IMR-90 (cell line): Measurements from ENCODE around the gene ECM2. TPM values are rescaled to one million over a fixed set of nuclear protein-coding genes. Genes with fewer than 3 reads are reported as not detected.
A peak's percentile ranks its signal among the peaks of the same experiment; 100 is the strongest.

Experiments used
- ATAC-seq: fragments of 200-7000 bp; cut with Tn5 transposase; 2 replicates; pipeline ENCODE4 v1.9.1; 2020; ENCODE audit warnings: low read depth, mild to moderate bottlenecking, moderate library complexity
- BruUV-seq: library from RNA; stranded (reverse); fragments of 400-500 nt; replicated peaks from 2 replicates; lab custom pipeline; 2021; lab: Mats Ljungman, UMichigan
- CTCF ChIA-PET: fragments of 300-600 bp; formaldehyde crosslinking; extraction: SDS; loops from one replicate; lab custom pipeline; 2021; ENCODE audit warnings: antibody characterized with exemption; lab: Yijun Ruan, JAX
- POLR2A ChIA-PET: fragments of 300-600 bp; sonication (Branson Sonifier 250); formaldehyde crosslinking; loops from one replicate; lab custom pipeline; 2022; ENCODE audit warnings: antibody characterized with exemption; ENCODE audit not compliant: unreplicated experiment; lab: Charles Lee
- DNase-seq: peaks from one replicate; pipeline ENCODE4 v3.0.0; 2013
- H2AFZ ChIP-seq: replicated peaks from 2 replicates; pipeline ENCODE3; 2013; ENCODE audit warnings: low read length, mild to moderate bottlenecking; ENCODE audit not compliant: poor library complexity
- H2AK5ac ChIP-seq: 2 replicates; pipeline ENCODE4 v1.6.1; 2013; ENCODE audit warnings: low read depth, low read length, inconsistent platforms
- H2AK9ac ChIP-seq: replicated peaks from 2 replicates; pipeline ENCODE3; 2013; ENCODE audit warnings: mild to moderate bottlenecking, low read depth, low read length, moderate library complexity; ENCODE audit not compliant: poor library complexity
- H2BK120ac ChIP-seq: 2 replicates; pipeline ENCODE4 v1.6.1; 2013; ENCODE audit warnings: low read depth, low read length, inconsistent platforms
- H2BK15ac ChIP-seq: 3 replicates; pipeline ENCODE4 v1.6.1; 2013; ENCODE audit warnings: low read depth, low read length, inconsistent platforms
- H2BK20ac ChIP-seq: 2 replicates; pipeline ENCODE4 v1.6.1; 2013; ENCODE audit warnings: low read depth, mild to moderate bottlenecking, inconsistent platforms, low read length, moderate library complexity
- H2BK5ac ChIP-seq: 2 replicates; pipeline ENCODE4 v1.6.1; 2013; ENCODE audit warnings: mild to moderate bottlenecking, low read depth, low read length, inconsistent platforms; ENCODE audit not compliant: poor library complexity, severe bottlenecking
- H3K14ac ChIP-seq: replicated peaks from 2 replicates; pipeline ENCODE4 v1.6.1; 2013; ENCODE audit warnings: low read depth, low read length, inconsistent platforms
- H3K18ac ChIP-seq: 2 replicates; pipeline ENCODE4 v1.6.1; 2013; ENCODE audit warnings: low read depth, low read length, control low read depth
- H3K23ac ChIP-seq: 2 replicates; pipeline ENCODE4 v1.6.1; 2013; ENCODE audit warnings: low read depth, low read length, inconsistent platforms
- H3K27ac ChIP-seq: 2 replicates; pipeline ENCODE4 v1.5.1; 2013; ENCODE audit warnings: mild to moderate bottlenecking, control low read depth, low read length; ENCODE audit not compliant: insufficient read depth
- H3K27me3 ChIP-seq: 2 replicates; pipeline ENCODE4 v1.6.1; 2013; ENCODE audit warnings: low read length; ENCODE audit not compliant: control insufficient read depth, insufficient read depth
- H3K36me3 ChIP-seq: 2 replicates; pipeline ENCODE4 v1.6.1; 2013; ENCODE audit warnings: low read length, mixed read lengths; ENCODE audit not compliant: control insufficient read depth, insufficient read depth
- H3K4ac ChIP-seq: 2 replicates; pipeline ENCODE4 v1.6.1; 2013; ENCODE audit warnings: low read depth, low read length, inconsistent platforms
- H3K4me1 ChIP-seq: 2 replicates; pipeline ENCODE4 v1.6.1; 2013; ENCODE audit warnings: low read length, mixed read lengths; ENCODE audit not compliant: control insufficient read depth, insufficient read depth
- H3K4me2 ChIP-seq: 2 replicates; pipeline ENCODE4 v1.6.1; 2013; ENCODE audit warnings: low read depth, mild to moderate bottlenecking, control low read depth, low read length, moderate library complexity
- H3K4me3 ChIP-seq: 2 replicates; pipeline ENCODE4 v1.5.1; 2013; ENCODE audit warnings: low read depth, mild to moderate bottlenecking, control low read depth, low read length, moderate library complexity; ENCODE audit not compliant: insufficient read depth
- H3K56ac ChIP-seq: 2 replicates; pipeline ENCODE4 v1.6.1; 2013; ENCODE audit warnings: low read length, inconsistent platforms; ENCODE audit not compliant: insufficient read depth; ENCODE audit errors: extremely low read depth
- H3K79me1 ChIP-seq, 2 experiments: 2 replicates each; pipeline ENCODE4 v1.6.1; 2013; ENCODE audit warnings: low read length in 2 of 2, inconsistent platforms in 1 of 2, low read depth in 1 of 2
- H3K9ac ChIP-seq: 2 replicates; pipeline ENCODE4 v1.6.1; 2013; ENCODE audit warnings: low read depth, low read length, control low read depth
- H3K9me1 ChIP-seq: 2 replicates; pipeline ENCODE4 v1.6.1; 2013; ENCODE audit warnings: low read length, inconsistent platforms; ENCODE audit not compliant: insufficient read depth
- H3K9me3 ChIP-seq: 2 replicates; pipeline ENCODE4 v1.6.1; 2013; ENCODE audit warnings: low read length; ENCODE audit not compliant: control insufficient read depth, insufficient read depth
- H4K20me1 ChIP-seq: 2 replicates; pipeline ENCODE4 v1.6.1; 2013; ENCODE audit warnings: low read length, inconsistent platforms; ENCODE audit not compliant: insufficient read depth
- H4K5ac ChIP-seq: 2 replicates; pipeline ENCODE4 v1.6.1; 2013; ENCODE audit warnings: mild to moderate bottlenecking, low read depth, low read length, control low read depth
- H4K8ac ChIP-seq, 2 experiments: 2 replicates each; pipeline ENCODE4 v1.6.1; 2013; ENCODE audit warnings: low read depth in 2 of 2, low read length in 2 of 2, control low read depth in 1 of 2, inconsistent platforms in 1 of 2
- H4K91ac ChIP-seq: 2 replicates; pipeline ENCODE4 v1.6.1; 2013; ENCODE audit warnings: low read depth, low read length, inconsistent platforms; ENCODE audit not compliant: insufficient read depth
- BHLHE40 ChIP-seq: fragments of 150-350 bp; IDR thresholded peaks from 2 replicates; pipeline ENCODE4 v1.6.1; 2016; ENCODE audit warnings: mild to moderate bottlenecking, low read depth, low read length
- CEBPB ChIP-seq: IDR thresholded peaks from 2 replicates; pipeline ENCODE4 v1.6.1; 2012; ENCODE audit warnings: low read depth, low read length, improper control_type of control experiment
- CHD1 ChIP-seq: IDR thresholded peaks from 2 replicates; pipeline ENCODE4 v1.6.1; 2012; ENCODE audit warnings: low read depth, low read length, improper control_type of control experiment
- FOS ChIP-seq: fragments of 150-350 bp; IDR thresholded peaks from 2 replicates; pipeline ENCODE4 v1.6.1; 2016; ENCODE audit warnings: low read depth, low read length
- MAFK ChIP-seq: IDR thresholded peaks from 2 replicates; pipeline ENCODE4 v1.6.1; 2012; ENCODE audit warnings: low read depth, low read length, improper control_type of control experiment
- MAZ ChIP-seq: IDR thresholded peaks from 2 replicates; pipeline ENCODE4 v1.6.1; 2012; ENCODE audit warnings: low read depth, mild to moderate bottlenecking, low read length, improper control_type of control experiment, moderate library complexity, borderline replicate concordance
- MXI1 ChIP-seq: IDR thresholded peaks from 2 replicates; pipeline ENCODE4 v1.6.1; 2012; ENCODE audit warnings: low read depth, mild to moderate bottlenecking, low read length, moderate library complexity, borderline replicate concordance
- NFE2L2 ChIP-seq: fragments of 150-350 bp; IDR thresholded peaks from 2 replicates; pipeline ENCODE4 v1.6.1; 2016; ENCODE audit warnings: low read depth, mild to moderate bottlenecking, low read length
- POLR2A ChIP-seq: IDR thresholded peaks from 2 replicates; pipeline ENCODE4 v1.6.1; 2012; ENCODE audit warnings: mild to moderate bottlenecking, low read depth, low read length
- RAD21 ChIP-seq: IDR thresholded peaks from 2 replicates; pipeline ENCODE4 v1.6.1; 2012; ENCODE audit warnings: low read length, improper control_type of control experiment
- RCOR1 ChIP-seq: IDR thresholded peaks from 2 replicates; pipeline ENCODE4 v1.6.1; 2012; ENCODE audit warnings: mild to moderate bottlenecking, low read length, improper control_type of control experiment; ENCODE audit not compliant: insufficient replicate concordance
- RFX5 ChIP-seq: IDR thresholded peaks from 2 replicates; pipeline ENCODE4 v1.8.0; 2012; ENCODE audit warnings: low read depth, mild to moderate bottlenecking, low read length, moderate library complexity
- SMC3 ChIP-seq: fragments of 150-350 bp; IDR thresholded peaks from 2 replicates; pipeline ENCODE4 v1.6.1; 2016; ENCODE audit warnings: low read depth, mild to moderate bottlenecking, antibody characterized with exemption, low read length, moderate library complexity
- WGBS, 2 experiments: methylation state at CpG; one replicate each; pipeline versions ENCODE4 v1.1.5 to v1.1.7; 2013; ENCODE audit warnings: missing lambda C conversion rate in 2 of 2; ENCODE audit not compliant: insufficient read length in 1 of 2; ENCODE audit errors: extremely low coverage in 2 of 2; 5-methylcytosine and 5-hydroxymethylcytosine counted together
- dilution Hi-C: fragments of 300-500 bp; cut with HindIII; formaldehyde crosslinking; loops from one replicate; pipeline ENCODE4 v1.14.3; 2018; ENCODE audit warnings: low sequenced_read_pairs; ENCODE audit not compliant: unreplicated experiment
- in situ Hi-C: fragments of 300-500 bp; cut with MboI; formaldehyde crosslinking; loops from 3 replicates; pipeline ENCODE4 v1.14.3; 2019; ENCODE audit warnings: low sequenced_read_pairs, inconsistent platforms, mixed read lengths
- intact Hi-C: fragments of 100-400 bp; cut with micrococcal nuclease; formaldehyde crosslinking; loops from 2 replicates; pipeline ENCODE4 v1.10.0; 2022
- polyA plus RNA-seq, 3 experiments: library from polyadenylated mRNA; depleted of rRNA; stranded (reverse); fragments of >200 nt; gene quantifications; 2 replicates each; pipeline ENCODE4 v1.2.3, GENCODE V29; 2012; ENCODE audit warnings: low replicate concordance in 1 of 3
- total RNA-seq: library from RNA; depleted of rRNA; stranded (reverse); fragments of >200 nt; gene quantifications from 2 replicates; pipeline ENCODE4 v1.2.3, GENCODE V29; 2012
- TF ChIP-seq, protein P1 (sequence below): fragments of 150-350 bp; IDR thresholded peaks from 2 replicates; pipeline ENCODE4 v1.6.1; 2017; ENCODE audit warnings: mild to moderate bottlenecking, antibody characterized with exemption, low read length, low read depth
- TF ChIP-seq, protein P2 (sequence below): conservative IDR thresholded peaks from 2 replicates; pipeline ENCODE4 v1.5.1; 2012; ENCODE audit warnings: mild to moderate bottlenecking, low read depth, low read length, improper control_type of control experiment
- TF ChIP-seq, protein P3 (sequence below): fragments of 150-350 bp; IDR thresholded peaks from 2 replicates; pipeline ENCODE4 v1.6.1; 2016; ENCODE audit warnings: low read depth, mild to moderate bottlenecking, low read length, moderate library complexity, borderline replicate concordance

ECM2 gene
- total and polyA plus RNA-seq, 2 of the 4 experiments (the other 2 are of a cell fraction): 0.26 to 0.36 TPM

DNA sequence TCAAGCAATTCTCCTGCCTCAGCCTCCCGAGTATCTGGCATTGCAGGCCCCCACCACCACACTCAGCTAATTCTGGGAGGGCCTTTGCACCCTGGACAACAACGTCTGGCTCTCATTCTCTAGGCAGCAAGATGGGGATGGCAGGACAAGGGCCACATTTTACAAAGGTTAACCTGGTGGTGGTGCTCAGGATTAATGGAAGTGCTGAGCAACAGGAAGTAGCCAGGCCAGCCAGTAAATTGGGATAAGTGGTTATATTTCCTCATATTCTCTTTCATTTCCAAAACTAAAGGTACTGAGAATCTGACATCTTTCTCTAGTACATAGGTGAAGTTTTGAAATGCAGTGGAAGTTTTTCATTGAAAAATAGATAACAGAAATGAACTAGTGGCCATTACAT lies 28.8 kb downstream of the ECM2 start:
- peak overlapping the region; percentile 48 for H2BK5ac ChIP-seq
- peak overlapping the region; percentile 75; the same call in 1 of the 2 replicates for H3K56ac ChIP-seq
- H2AK9ac ChIP-seq: peak overlapping the region; percentile 93
- no peak overlapping the region for H3K4me3 ChIP-seq
- H3K9ac ChIP-seq: no peak overlapping the region
- no peak overlapping the region for H3K4me2 ChIP-seq
- no peaks in the 10 kb centered on the region for H3K36me3 ChIP-seq
- H4K8ac ChIP-seq: peak overlapping the region; percentile 77 to 85
- H3K9me1 ChIP-seq: peaks cover 22% of the 10 kb centered on the region
- peak overlapping the region; percentile 99 for H2BK120ac ChIP-seq
- BruUV-seq: no TSS peak
- H4K91ac ChIP-seq: peak overlapping the region; percentile 99
- no peaks in the 10 kb centered on the region for H4K20me1 ChIP-seq
- no CpG with 5 or more reads among the region's 2 CpGs for WGBS, 2 experiments
- TF ChIP-seq, protein P1, sequence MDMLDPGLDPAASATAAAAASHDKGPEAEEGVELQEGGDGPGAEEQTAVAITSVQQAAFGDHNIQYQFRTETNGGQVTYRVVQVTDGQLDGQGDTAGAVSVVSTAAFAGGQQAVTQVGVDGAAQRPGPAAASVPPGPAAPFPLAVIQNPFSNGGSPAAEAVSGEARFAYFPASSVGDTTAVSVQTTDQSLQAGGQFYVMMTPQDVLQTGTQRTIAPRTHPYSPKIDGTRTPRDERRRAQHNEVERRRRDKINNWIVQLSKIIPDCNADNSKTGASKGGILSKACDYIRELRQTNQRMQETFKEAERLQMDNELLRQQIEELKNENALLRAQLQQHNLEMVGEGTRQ: no peak
- TF ChIP-seq FOS (no peak), SMC3 (no peak), RCOR1 (no peak), MAFK (no peak), CHD1 (no peak), CEBPB (no peak), NFE2L2 (no peak), BHLHE40 (no peak), MXI1 (no peak), RAD21 (no peak), MAZ (no peak), RFX5 (no peak), POLR2A (no peak)
- TF ChIP-seq, protein P2, sequence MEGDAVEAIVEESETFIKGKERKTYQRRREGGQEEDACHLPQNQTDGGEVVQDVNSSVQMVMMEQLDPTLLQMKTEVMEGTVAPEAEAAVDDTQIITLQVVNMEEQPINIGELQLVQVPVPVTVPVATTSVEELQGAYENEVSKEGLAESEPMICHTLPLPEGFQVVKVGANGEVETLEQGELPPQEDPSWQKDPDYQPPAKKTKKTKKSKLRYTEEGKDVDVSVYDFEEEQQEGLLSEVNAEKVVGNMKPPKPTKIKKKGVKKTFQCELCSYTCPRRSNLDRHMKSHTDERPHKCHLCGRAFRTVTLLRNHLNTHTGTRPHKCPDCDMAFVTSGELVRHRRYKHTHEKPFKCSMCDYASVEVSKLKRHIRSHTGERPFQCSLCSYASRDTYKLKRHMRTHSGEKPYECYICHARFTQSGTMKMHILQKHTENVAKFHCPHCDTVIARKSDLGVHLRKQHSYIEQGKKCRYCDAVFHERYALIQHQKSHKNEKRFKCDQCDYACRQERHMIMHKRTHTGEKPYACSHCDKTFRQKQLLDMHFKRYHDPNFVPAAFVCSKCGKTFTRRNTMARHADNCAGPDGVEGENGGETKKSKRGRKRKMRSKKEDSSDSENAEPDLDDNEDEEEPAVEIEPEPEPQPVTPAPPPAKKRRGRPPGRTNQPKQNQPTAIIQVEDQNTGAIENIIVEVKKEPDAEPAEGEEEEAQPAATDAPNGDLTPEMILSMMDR: no peak
- TF ChIP-seq, protein P3, sequence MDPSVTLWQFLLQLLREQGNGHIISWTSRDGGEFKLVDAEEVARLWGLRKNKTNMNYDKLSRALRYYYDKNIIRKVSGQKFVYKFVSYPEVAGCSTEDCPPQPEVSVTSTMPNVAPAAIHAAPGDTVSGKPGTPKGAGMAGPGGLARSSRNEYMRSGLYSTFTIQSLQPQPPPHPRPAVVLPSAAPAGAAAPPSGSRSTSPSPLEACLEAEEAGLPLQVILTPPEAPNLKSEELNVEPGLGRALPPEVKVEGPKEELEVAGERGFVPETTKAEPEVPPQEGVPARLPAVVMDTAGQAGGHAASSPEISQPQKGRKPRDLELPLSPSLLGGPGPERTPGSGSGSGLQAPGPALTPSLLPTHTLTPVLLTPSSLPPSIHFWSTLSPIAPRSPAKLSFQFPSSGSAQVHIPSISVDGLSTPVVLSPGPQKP: no peak
- peak overlapping the region; percentile 98 for H2BK20ac ChIP-seq
- peak overlapping the region; percentile 98 for H3K4ac ChIP-seq
- DNase-seq (no peak), ATAC-seq (no peak)
- H2AK5ac ChIP-seq: peak overlapping the region; percentile 95
- peak overlapping the region; percentile 39 for H4K5ac ChIP-seq
- peak overlapping the region; percentile 93; the same call in 2 of the 3 replicates for H2BK15ac ChIP-seq
- POLR2A ChIA-PET: no interaction called here
- H3K9me3 ChIP-seq: no peaks in the 10 kb centered on the region
- H3K23ac ChIP-seq: peak overlapping the region; percentile 49
- in situ Hi-C loops: no loop called here
- peaks cover 0 to 18% of the 10 kb centered on the region in 2 experiments; a peak in 2 of 4 replicates for H3K79me1 ChIP-seq
- H3K18ac ChIP-seq: peak overlapping the region; percentile 59
- CTCF ChIA-PET: no interaction called here
- peak overlapping the region; percentile 47 for H2AFZ ChIP-seq
- H3K27me3 ChIP-seq: no peaks in the 10 kb centered on the region
- intact Hi-C loops: no loop called here
- peaks cover 23% of the 10 kb centered on the region for H3K4me1 ChIP-seq
- dilution Hi-C loops: no loop called here
- peak overlapping the region; percentile 94 for H3K27ac ChIP-seq
- peak overlapping the region; percentile 99 for H3K14ac ChIP-seq
